Measurements from ENCODE around the gene SUPT5H.

The SUPT5H gene

GRCh38 chr19:39409208-39410016, 36.0 kb upstream of the SUPT5H start:
- DNase-seq: peak; percentile 50 to 51

GRCh38 chr19:39410017-39410830, 35.2 kb upstream of the SUPT5H start:
- DNase-seq: peak; percentile 74 to 77

GRCh38 chr19:39410831-39411080, 34.6 kb upstream of the SUPT5H start:
- no peak for DNase-seq

- DNase-seq: peak; percentile 40 to 51
Observed at GRCh38 chr19:39411081-39411831, 34.1 kb upstream of the SUPT5H start.

GRCh38 chr19:39411832-39412099, 33.6 kb upstream of the SUPT5H start:
- DNase-seq: peak; percentile 91 to 96

GRCh38 chr19:39412100-39412866, 33.1 kb upstream of the SUPT5H start, which contains the start of gene PLEKHG2:
TSS of gene PLEKHG2 (plus strand) at chr19:39412669. CDS start at chr19:39414087, 1,418 bp downstream.
- peak; percentile 98 to 99 for DNase-seq

GRCh38 chr19:39412867-39413271, 32.5 kb upstream of the SUPT5H start:
- no peak for DNase-seq

- peak; percentile 25 to 39 for DNase-seq
Observed at GRCh38 chr19:39413272-39413910, 32.0 kb upstream of the SUPT5H start.

- DNase-seq: no peak
Observed at GRCh38 chr19:39413911-39414608, 31.3 kb upstream of the SUPT5H start.

GRCh38 chr19:39415111-39416046, 30.0 kb upstream of the SUPT5H start:
- DNase-seq: no peak

- DNase-seq: no peak
Observed at GRCh38 chr19:39416152-39417120, 28.9 kb upstream of the SUPT5H start.

- no peak for DNase-seq
Observed at GRCh38 chr19:39417463-39418181, 27.8 kb upstream of the SUPT5H start.

- no peak for DNase-seq
Observed at GRCh38 chr19:39419003-39419402, 26.4 kb upstream of the SUPT5H start.

- no peak for DNase-seq
Observed at GRCh38 chr19:39420769-39421168, 24.6 kb upstream of the SUPT5H start.

GRCh38 chr19:39422020-39422419, 23.4 kb upstream of the SUPT5H start:
- no peak for DNase-seq

- DNase-seq: no peak
Observed at GRCh38 chr19:39423258-39424086, 21.9 kb upstream of the SUPT5H start.

GRCh38 chr19:39424934-39425333, 20.4 kb upstream of the SUPT5H start:
- no peak for DNase-seq

GRCh38 chr19:39425744-39426143, 19.6 kb upstream of the SUPT5H start:
- no peak for DNase-seq

All from Kasumi-1 (cell line).